ENCODE data around the gene PGLYRP2. TPM values are rescaled to one million over a fixed set of nuclear protein-coding genes. Genes with fewer than 3 reads are reported as not detected.

The PGLYRP2 gene
- total and polyA plus RNA-seq, 2 of the 13 experiments (the other 11 are each of a cell fraction or from before 2014, with no cell fraction given) = 0.04 to 1.0 TPM

DNA sequence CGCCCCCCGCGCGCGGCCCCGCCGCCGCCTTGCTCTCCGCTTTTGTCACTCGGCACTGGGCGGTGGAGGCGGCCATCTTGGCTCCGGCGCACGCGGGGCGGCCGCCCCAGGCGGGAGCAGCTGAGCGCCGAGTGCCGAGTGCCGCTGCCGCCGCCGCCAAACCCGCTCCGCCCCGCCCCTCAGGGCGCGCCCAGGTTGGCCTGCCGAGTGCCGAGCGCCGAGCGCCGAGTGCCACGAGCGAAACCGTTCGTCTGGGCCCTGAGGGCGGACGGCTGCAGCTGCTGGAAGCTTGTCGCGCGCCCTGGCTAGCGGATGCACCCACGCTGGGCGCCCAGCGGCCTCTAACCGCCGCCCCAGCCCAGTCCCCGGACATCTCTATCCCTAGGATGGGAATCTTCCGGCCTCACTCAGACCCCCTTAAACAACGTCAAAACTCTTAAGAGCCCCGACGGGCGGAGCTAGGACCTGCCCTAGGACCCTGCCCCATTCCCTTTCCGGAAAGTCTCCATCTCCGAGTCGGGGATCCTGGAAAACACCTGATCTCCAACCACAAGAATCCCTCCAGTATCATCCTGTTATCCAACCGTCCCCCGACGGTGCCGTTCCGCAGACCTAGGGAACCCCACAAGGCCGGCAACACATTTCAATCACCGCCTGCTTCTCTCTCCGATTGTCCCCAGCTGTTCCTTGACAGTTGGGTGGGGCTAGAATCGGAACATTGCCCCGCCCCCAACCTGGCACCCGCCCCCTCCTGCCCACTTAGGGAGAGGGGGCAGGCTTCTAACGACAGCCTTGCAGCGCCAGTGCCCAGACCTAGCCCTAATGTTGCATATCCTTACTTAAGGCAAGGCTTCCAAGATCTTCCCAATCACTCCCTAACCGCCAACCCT, 46.4 kb downstream of the PGLYRP2 start (continued):
- TF ChIP-seq, protein P1, sequence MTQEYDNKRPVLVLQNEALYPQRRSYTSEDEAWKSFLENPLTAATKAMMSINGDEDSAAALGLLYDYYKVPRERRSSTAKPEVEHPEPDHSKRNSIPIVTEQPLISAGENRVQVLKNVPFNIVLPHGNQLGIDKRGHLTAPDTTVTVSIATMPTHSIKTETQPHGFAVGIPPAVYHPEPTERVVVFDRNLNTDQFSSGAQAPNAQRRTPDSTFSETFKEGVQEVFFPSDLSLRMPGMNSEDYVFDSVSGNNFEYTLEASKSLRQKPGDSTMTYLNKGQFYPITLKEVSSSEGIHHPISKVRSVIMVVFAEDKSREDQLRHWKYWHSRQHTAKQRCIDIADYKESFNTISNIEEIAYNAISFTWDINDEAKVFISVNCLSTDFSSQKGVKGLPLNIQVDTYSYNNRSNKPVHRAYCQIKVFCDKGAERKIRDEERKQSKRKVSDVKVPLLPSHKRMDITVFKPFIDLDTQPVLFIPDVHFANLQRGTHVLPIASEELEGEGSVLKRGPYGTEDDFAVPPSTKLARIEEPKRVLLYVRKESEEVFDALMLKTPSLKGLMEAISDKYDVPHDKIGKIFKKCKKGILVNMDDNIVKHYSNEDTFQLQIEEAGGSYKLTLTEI (CRISPR knock-in tag; conservative IDR thresholded peaks at IDR 0.05) = no peak
- no peak for TF ChIP-seq TCF7 (IDR thresholded peaks at IDR 0.05; ENCODE audit: low read depth)
- TF ChIP-seq, protein P2, sequence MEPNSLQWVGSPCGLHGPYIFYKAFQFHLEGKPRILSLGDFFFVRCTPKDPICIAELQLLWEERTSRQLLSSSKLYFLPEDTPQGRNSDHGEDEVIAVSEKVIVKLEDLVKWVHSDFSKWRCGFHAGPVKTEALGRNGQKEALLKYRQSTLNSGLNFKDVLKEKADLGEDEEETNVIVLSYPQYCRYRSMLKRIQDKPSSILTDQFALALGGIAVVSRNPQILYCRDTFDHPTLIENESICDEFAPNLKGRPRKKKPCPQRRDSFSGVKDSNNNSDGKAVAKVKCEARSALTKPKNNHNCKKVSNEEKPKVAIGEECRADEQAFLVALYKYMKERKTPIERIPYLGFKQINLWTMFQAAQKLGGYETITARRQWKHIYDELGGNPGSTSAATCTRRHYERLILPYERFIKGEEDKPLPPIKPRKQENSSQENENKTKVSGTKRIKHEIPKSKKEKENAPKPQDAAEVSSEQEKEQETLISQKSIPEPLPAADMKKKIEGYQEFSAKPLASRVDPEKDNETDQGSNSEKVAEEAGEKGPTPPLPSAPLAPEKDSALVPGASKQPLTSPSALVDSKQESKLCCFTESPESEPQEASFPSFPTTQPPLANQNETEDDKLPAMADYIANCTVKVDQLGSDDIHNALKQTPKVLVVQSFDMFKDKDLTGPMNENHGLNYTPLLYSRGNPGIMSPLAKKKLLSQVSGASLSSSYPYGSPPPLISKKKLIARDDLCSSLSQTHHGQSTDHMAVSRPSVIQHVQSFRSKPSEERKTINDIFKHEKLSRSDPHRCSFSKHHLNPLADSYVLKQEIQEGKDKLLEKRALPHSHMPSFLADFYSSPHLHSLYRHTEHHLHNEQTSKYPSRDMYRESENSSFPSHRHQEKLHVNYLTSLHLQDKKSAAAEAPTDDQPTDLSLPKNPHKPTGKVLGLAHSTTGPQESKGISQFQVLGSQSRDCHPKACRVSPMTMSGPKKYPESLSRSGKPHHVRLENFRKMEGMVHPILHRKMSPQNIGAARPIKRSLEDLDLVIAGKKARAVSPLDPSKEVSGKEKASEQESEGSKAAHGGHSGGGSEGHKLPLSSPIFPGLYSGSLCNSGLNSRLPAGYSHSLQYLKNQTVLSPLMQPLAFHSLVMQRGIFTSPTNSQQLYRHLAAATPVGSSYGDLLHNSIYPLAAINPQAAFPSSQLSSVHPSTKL (CRISPR knock-in tag; IDR thresholded peaks at IDR 0.05) = 0 out of 2 replicates have a peak, but pooled peaks have one; percentile 31
- TF ChIP-seq, protein P3, sequence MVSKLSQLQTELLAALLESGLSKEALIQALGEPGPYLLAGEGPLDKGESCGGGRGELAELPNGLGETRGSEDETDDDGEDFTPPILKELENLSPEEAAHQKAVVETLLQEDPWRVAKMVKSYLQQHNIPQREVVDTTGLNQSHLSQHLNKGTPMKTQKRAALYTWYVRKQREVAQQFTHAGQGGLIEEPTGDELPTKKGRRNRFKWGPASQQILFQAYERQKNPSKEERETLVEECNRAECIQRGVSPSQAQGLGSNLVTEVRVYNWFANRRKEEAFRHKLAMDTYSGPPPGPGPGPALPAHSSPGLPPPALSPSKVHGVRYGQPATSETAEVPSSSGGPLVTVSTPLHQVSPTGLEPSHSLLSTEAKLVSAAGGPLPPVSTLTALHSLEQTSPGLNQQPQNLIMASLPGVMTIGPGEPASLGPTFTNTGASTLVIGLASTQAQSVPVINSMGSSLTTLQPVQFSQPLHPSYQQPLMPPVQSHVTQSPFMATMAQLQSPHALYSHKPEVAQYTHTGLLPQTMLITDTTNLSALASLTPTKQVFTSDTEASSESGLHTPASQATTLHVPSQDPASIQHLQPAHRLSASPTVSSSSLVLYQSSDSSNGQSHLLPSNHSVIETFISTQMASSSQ (IDR thresholded peaks at IDR 0.05; ENCODE audit: low read depth) = no peak
- TF ChIP-seq, protein P3 (CRISPR knock-in tag; IDR thresholded peaks at IDR 0.05; ENCODE audit: borderline replicate concordance) = peak; percentile 49; the same call in 1 of the 2 replicates
- TF ChIP-seq ZNF431 (CRISPR knock-in tag; IDR thresholded peaks at IDR 0.05; ENCODE audit: borderline replicate concordance, low read depth) = 0 out of 2 replicates have a peak, but pooled peaks have one; percentile 56
- peak; percentile 69 for TF ChIP-seq ZFX (CRISPR knock-in tag; IDR thresholded peaks at IDR 0.05; ENCODE audit: low read depth)
- no peak for TF ChIP-seq SMAD9 (CRISPR knock-in tag; IDR thresholded peaks at IDR 0.05)
- TF ChIP-seq ZSCAN25 (CRISPR knock-in tag; IDR thresholded peaks at IDR 0.05) = no peak
- peak; percentile 54; the same call in 1 of the 2 replicates for TF ChIP-seq RXRA (CRISPR knock-in tag; IDR thresholded peaks at IDR 0.05)
- TF ChIP-seq FOSL2 (CRISPR knock-in tag; IDR thresholded peaks at IDR 0.05) = no peak; the same call in 1 of the 2 replicates
- TF ChIP-seq, protein P4, sequence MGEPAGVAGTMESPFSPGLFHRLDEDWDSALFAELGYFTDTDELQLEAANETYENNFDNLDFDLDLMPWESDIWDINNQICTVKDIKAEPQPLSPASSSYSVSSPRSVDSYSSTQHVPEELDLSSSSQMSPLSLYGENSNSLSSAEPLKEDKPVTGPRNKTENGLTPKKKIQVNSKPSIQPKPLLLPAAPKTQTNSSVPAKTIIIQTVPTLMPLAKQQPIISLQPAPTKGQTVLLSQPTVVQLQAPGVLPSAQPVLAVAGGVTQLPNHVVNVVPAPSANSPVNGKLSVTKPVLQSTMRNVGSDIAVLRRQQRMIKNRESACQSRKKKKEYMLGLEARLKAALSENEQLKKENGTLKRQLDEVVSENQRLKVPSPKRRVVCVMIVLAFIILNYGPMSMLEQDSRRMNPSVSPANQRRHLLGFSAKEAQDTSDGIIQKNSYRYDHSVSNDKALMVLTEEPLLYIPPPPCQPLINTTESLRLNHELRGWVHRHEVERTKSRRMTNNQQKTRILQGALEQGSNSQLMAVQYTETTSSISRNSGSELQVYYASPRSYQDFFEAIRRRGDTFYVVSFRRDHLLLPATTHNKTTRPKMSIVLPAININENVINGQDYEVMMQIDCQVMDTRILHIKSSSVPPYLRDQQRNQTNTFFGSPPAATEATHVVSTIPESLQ (CRISPR knock-in tag; conservative IDR thresholded peaks at IDR 0.05) = no peak
- TF ChIP-seq, protein P5, sequence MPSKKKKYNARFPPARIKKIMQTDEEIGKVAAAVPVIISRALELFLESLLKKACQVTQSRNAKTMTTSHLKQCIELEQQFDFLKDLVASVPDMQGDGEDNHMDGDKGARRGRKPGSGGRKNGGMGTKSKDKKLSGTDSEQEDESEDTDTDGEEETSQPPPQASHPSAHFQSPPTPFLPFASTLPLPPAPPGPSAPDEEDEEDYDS (CRISPR knock-in tag; IDR thresholded peaks at IDR 0.05) = no peak
- TF ChIP-seq, protein P6, sequence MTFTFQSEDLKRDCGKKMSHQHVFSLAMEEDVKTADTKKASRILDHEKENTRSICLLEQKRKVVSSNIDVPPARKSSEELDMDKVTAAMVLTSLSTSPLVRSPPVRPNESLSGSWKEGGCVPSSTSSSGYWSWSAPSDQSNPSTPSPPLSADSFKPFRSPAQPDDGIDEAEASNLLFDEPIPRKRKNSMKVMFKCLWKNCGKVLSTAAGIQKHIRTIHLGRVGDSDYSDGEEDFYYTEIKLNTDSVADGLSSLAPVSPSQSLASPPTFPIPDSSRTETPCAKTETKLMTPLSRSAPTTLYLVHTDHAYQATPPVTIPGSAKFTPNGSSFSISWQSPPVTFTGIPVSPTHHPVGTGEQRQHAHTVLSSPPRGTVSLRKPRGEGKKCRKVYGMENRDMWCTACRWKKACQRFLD (CRISPR knock-in tag; IDR thresholded peaks at IDR 0.05; ENCODE audit: borderline replicate concordance) = no peak
